CD14-positive monocyte (primary cell): Measurements from ENCODE around the gene ADAMTSL4. TPM values are rescaled to one million over a fixed set of nuclear protein-coding genes. Genes with fewer than 3 reads are reported as not detected.
A peak's percentile ranks its signal among the peaks of the same experiment; 100 is the strongest.

Experiments
- DNase-seq, 3 donors: peaks; one replicate each; pipeline ENCODE4 v3.0.0-alpha.2; 2011 to 2022
- H2AFZ ChIP-seq: 2 replicates; pipeline ENCODE4 v1.6.0; 2012; ENCODE audit warnings: mild to moderate bottlenecking, low read depth, low read length, inconsistent platforms; ENCODE audit not compliant: insufficient read depth, poor library complexity, severe bottlenecking
- H3K27ac ChIP-seq, 2 donors: 1 replicate in 1 of 2; 2 replicates in 1 of 2; pipeline ENCODE4 v1.5.1; 2012 to 2013; ENCODE audit warnings: low read length in 2 of 2, control low read depth in 1 of 2, inconsistent platforms in 1 of 2, low read depth in 1 of 2, mild to moderate bottlenecking in 1 of 2
- H3K27me3 ChIP-seq, 2 donors: one replicate each; pipeline versions ENCODE4 v1.6.0 to v1.6.1; 2011 to 2013; ENCODE audit warnings: low read length in 2 of 2; ENCODE audit not compliant: control insufficient read depth in 2 of 2, insufficient read depth in 2 of 2
- H3K36me3 ChIP-seq, 2 donors: replicated peaks in 1 of 2; 1 replicate in 1 of 2; 2 replicates in 1 of 2; pipeline versions ENCODE4 v1.5.1 to v1.6.1; 2012 to 2013; ENCODE audit warnings: low read length in 2 of 2, control low read depth in 1 of 2, inconsistent platforms in 1 of 2, mild to moderate bottlenecking in 1 of 2; ENCODE audit not compliant: insufficient read depth in 2 of 2, control insufficient read depth in 1 of 2
- H3K4me1 ChIP-seq, 2 donors: 1 replicate in 1 of 2; 2 replicates in 1 of 2; pipeline versions ENCODE4 v1.5.1 to v1.6.1; 2012 to 2013; ENCODE audit warnings: low read length in 2 of 2, control low read depth in 1 of 2, inconsistent platforms in 1 of 2, mild to moderate bottlenecking in 1 of 2, moderate library complexity in 1 of 2; ENCODE audit not compliant: insufficient read depth in 2 of 2, control insufficient read depth in 1 of 2
- H3K4me2 ChIP-seq: replicated peaks from 2 replicates; pipeline ENCODE3; 2012; ENCODE audit warnings: low read length, moderate library complexity, mild to moderate bottlenecking; ENCODE audit not compliant: poor library complexity, severe bottlenecking; ENCODE audit errors: extremely low read depth
- H3K4me3 ChIP-seq, 3 experiments: fragments of 200-600 bp in 1 of 3; sonication (generic) in 1 of 3; replicated peaks in 1 of 3; 1 replicate in 2 of 3; 2 replicates in 1 of 3; pipeline ENCODE4 v1.5.1; 2011 to 2013; ENCODE audit warnings: low read length in 3 of 3, mild to moderate bottlenecking in 3 of 3, control low read depth in 2 of 3, low read depth in 2 of 3, inconsistent platforms in 1 of 3, moderate library complexity in 1 of 3
- H3K79me2 ChIP-seq: 2 replicates; pipeline ENCODE4 v1.6.0; 2012; ENCODE audit warnings: mild to moderate bottlenecking, control low read depth, inconsistent platforms, low read length, moderate library complexity; ENCODE audit not compliant: insufficient read depth
- H3K9ac ChIP-seq: 2 replicates; pipeline ENCODE4 v1.6.0; 2017; ENCODE audit warnings: low read length, mild to moderate bottlenecking; ENCODE audit not compliant: insufficient read depth, poor library complexity, severe bottlenecking
- H3K9me3 ChIP-seq, 2 donors: replicated peaks in 1 of 2; 1 replicate in 1 of 2; 2 replicates in 1 of 2; pipeline versions ENCODE4 v1.5.1 to v1.6.1; 2012 to 2013; ENCODE audit warnings: low read length in 2 of 2, control low read depth in 1 of 2; ENCODE audit not compliant: control insufficient read depth in 1 of 2, insufficient read depth in 1 of 2
- H4K20me1 ChIP-seq: 2 replicates; pipeline ENCODE4 v1.6.0; 2012; ENCODE audit warnings: mild to moderate bottlenecking, low read length, control low read depth, moderate library complexity; ENCODE audit not compliant: insufficient read depth
- H3K27ac Mint-ChIP-seq, 7 donors: one replicate each; pipeline ENCODE4 v1.8.0; 2020; ENCODE audit warnings: mild to moderate bottlenecking in 7 of 7, mixed read lengths in 7 of 7, moderate library complexity in 6 of 7, inconsistent platforms in 2 of 7
- H3K27me3 Mint-ChIP-seq, 3 donors: one replicate each; pipeline ENCODE4 v1.8.0; 2021 to 2022; ENCODE audit warnings: low read depth in 3 of 3, mild to moderate bottlenecking in 3 of 3, mixed read lengths in 3 of 3, moderate library complexity in 3 of 3, inconsistent platforms in 1 of 3
- H3K36me3 Mint-ChIP-seq, 2 donors: one replicate each; pipeline ENCODE4 v1.8.0; 2020; ENCODE audit warnings: mixed read lengths in 2 of 2, inconsistent platforms in 1 of 2, mild to moderate bottlenecking in 1 of 2
- H3K4me1 Mint-ChIP-seq: one replicate; pipeline ENCODE4 v1.8.0; 2020; ENCODE audit warnings: mild to moderate bottlenecking, mixed read lengths
- H3K4me3 Mint-ChIP-seq, 2 donors: one replicate each; pipeline ENCODE4 v1.8.0; 2020; ENCODE audit warnings: mild to moderate bottlenecking in 2 of 2, mixed read lengths in 2 of 2, moderate library complexity in 1 of 2
- H3K9me3 Mint-ChIP-seq, 7 donors: one replicate each; pipeline ENCODE4 v1.8.0; 2020 to 2022; ENCODE audit warnings: mixed read lengths in 7 of 7, mild to moderate bottlenecking in 6 of 7, moderate library complexity in 6 of 7, inconsistent platforms in 2 of 7
- WGBS: methylation state at CpG from one replicate; pipeline ENCODE4 v1.1.5; 2013; ENCODE audit warnings: missing lambda C conversion rate; ENCODE audit not compliant: insufficient coverage; 5-methylcytosine and 5-hydroxymethylcytosine counted together
- intact Hi-C, 2 donors: fragments of 100-400 bp; cut with micrococcal nuclease; formaldehyde crosslinking; loops; one replicate each; pipeline versions ENCODE4 v1.15.0 to v1.15.1; 2023
- polyA plus RNA-seq, 3 donors: library from polyadenylated mRNA; depleted of rRNA in 1 of 3; unstranded in 2 of 3; stranded (reverse) in 1 of 3; fragments of 300-500 nt in 2 of 3; fragments of >200 nt in 1 of 3; fragmentation: Illumina TruSeq in 2 of 3; gene quantifications; 1 replicate in 2 of 3; 2 replicates in 1 of 3; pipeline ENCODE4 v1.2.3, GENCODE V29; 2012 to 2021
- TF ChIP-seq, protein P1 (sequence below): fragments of 200-600 bp; IDR thresholded peaks from one replicate; pipeline ENCODE4 v1.8.0; 2022; ENCODE audit warnings: antibody characterized with exemption, mild to moderate bottlenecking

The ADAMTSL4 gene
- polyA plus RNA-seq, 3 donors = 2.5 to 109 (median 2.8) TPM

DNA sequence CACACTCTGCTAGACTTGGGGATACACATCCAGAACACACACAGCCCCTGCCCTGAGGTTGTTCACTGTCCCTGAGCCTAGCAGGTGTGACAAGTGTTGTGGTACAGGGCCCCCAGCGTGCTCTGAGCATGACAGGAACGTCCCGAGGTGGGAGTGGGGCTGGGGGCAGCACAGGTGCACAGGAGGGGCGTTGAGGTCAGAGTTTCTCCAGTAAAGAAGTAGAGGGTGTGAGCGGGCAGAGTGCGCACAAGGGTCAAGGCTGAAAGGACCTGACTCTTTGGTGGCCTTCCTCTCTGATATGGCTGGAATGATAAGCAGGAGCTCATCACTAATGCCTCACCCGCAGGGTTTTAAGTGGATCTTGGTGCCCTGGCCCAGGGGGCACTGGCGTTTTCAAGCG is 34.9 kb upstream of the ADAMTSL4 start:
- H3K27me3 ChIP-seq = peaks cover 0 to 5% of the 10 kb centered on the region in 2 donors
- Mint-ChIP-seq H3K4me3 (no peak overlapping the region), H3K27ac (no peak overlapping the region), H3K36me3 (peaks cover 7% of the 10 kb centered on the region in 2 donors), H3K4me1 (peaks cover 19% of the 10 kb centered on the region), H3K9me3 (no peaks in the 10 kb centered on the region), H3K27me3 (peaks cover 2 to 10% (median 8%) of the 10 kb centered on the region in 3 donors)
- intact Hi-C loops = no loop called here
- no peak overlapping the region for H2AFZ ChIP-seq
- WGBS = 95% methylated on average over 9 of the region's 9 CpGs
- H3K79me2 ChIP-seq = no peaks in the 10 kb centered on the region
- TF ChIP-seq, protein P1, sequence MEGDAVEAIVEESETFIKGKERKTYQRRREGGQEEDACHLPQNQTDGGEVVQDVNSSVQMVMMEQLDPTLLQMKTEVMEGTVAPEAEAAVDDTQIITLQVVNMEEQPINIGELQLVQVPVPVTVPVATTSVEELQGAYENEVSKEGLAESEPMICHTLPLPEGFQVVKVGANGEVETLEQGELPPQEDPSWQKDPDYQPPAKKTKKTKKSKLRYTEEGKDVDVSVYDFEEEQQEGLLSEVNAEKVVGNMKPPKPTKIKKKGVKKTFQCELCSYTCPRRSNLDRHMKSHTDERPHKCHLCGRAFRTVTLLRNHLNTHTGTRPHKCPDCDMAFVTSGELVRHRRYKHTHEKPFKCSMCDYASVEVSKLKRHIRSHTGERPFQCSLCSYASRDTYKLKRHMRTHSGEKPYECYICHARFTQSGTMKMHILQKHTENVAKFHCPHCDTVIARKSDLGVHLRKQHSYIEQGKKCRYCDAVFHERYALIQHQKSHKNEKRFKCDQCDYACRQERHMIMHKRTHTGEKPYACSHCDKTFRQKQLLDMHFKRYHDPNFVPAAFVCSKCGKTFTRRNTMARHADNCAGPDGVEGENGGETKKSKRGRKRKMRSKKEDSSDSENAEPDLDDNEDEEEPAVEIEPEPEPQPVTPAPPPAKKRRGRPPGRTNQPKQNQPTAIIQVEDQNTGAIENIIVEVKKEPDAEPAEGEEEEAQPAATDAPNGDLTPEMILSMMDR = no peak
- H3K9me3 ChIP-seq = no peaks in the 10 kb centered on the region
- H3K27ac ChIP-seq = no peak overlapping the region
- H3K4me1 ChIP-seq = peaks cover 14 to 17% of the 10 kb centered on the region in 2 donors
- no peaks in the 10 kb centered on the region for H4K20me1 ChIP-seq
- no peak overlapping the region for H3K4me3 ChIP-seq
- DNase-seq = no peak
- H3K36me3 ChIP-seq = no peaks in the 10 kb centered on the region
- no peak overlapping the region for H3K4me2 ChIP-seq
- no peak overlapping the region for H3K9ac ChIP-seq

DNA sequence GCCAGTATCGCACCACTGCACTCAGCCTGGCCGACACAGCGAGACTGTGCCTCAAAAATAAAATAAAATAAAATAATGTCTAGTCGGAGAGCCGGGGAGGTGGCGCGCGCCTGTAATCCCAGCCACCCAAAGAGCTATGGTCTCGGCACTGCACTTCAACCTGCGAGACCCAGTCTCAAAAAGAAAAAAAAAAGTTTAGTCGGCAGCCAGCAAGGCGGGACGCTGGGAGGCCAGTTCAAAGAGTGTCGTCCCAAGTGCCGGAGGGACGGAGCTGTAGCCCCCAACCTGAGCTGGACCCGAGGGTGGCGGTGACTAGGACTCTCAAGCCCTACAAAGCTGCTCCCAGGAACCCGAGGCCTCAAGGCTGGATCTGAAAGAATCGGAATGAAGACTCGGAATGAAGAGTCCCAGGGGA is 34.3 kb upstream of the ADAMTSL4 start:
- 28% methylated on average over 18 of the region's 21 CpGs for WGBS
- H3K4me1 ChIP-seq = peaks cover 14 to 17% of the 10 kb centered on the region in 2 donors
- no peaks in the 10 kb centered on the region for H4K20me1 ChIP-seq
- Mint-ChIP-seq H3K27ac (peak overlapping the region in 5 of 7 donors; percentile 8 to 87 (median 46)), H3K36me3 (peaks cover 7% of the 10 kb centered on the region in 2 donors), H3K9me3 (no peaks in the 10 kb centered on the region), H3K4me1 (peaks cover 19% of the 10 kb centered on the region), H3K4me3 (peak overlapping the region; percentile 94), H3K27me3 (peaks cover 2 to 12% (median 8%) of the 10 kb centered on the region in 3 donors)
- DNase-seq = no peak
- H3K4me3 ChIP-seq = peak overlapping the region; percentile 51 to 76 (median 68)
- H3K9ac ChIP-seq = peak overlapping the region; percentile 50
- H3K27ac ChIP-seq = no peak overlapping the region
- H3K36me3 ChIP-seq = no peaks in the 10 kb centered on the region
- H3K4me2 ChIP-seq = peak overlapping the region; percentile 77
- no peaks in the 10 kb centered on the region for H3K79me2 ChIP-seq
- intact Hi-C loops = no loop called here
- peak overlapping the region; percentile 87 for H2AFZ ChIP-seq
- no peaks in the 10 kb centered on the region for H3K9me3 ChIP-seq
- peaks cover 0 to 5% of the 10 kb centered on the region in 2 donors for H3K27me3 ChIP-seq
- TF ChIP-seq, protein P1 = no peak
